GM21737 (cell line): ENCODE data around the gene SYNPR.

Source experiments
- ATAC-seq: cut with Tn5 transposase; IDR thresholded peaks from one replicate; pipeline ENCODE4 v1.9.1; 2021; ENCODE audit warnings: mild to moderate bottlenecking, moderate library complexity; ENCODE audit not compliant: unreplicated experiment

Gene SYNPR

GRCh38 chr3:63462732-63463131 is 184.6 kb downstream of the SYNPR start:
- no peak for ATAC-seq

GRCh38 chr3:63467392-63467791 is 189.3 kb downstream of the SYNPR start:
- no peak for ATAC-seq

GRCh38 chr3:63470745-63471144 is 192.6 kb downstream of the SYNPR start:
- no peak for ATAC-seq

GRCh38 chr3:63471781-63472180 is 193.7 kb downstream of the SYNPR start:
- no peak for ATAC-seq

- no peak for ATAC-seq
Observed at GRCh38 chr3:63473641-63474166, 195.6 kb downstream of the SYNPR start.

- no peak for ATAC-seq
Observed at GRCh38 chr3:63474828-63475518, 196.9 kb downstream of the SYNPR start.

- no peak for ATAC-seq
Observed at GRCh38 chr3:63477494-63478129, 199.5 kb downstream of the SYNPR start.

GRCh38 chr3:63478990-63479660 is 201.0 kb downstream of the SYNPR start:
- ATAC-seq: no peak

GRCh38 chr3:63479661-63480035 is 201.5 kb downstream of the SYNPR start:
- ATAC-seq: no peak

GRCh38 chr3:63481627-63482026 is 203.5 kb downstream of the SYNPR start:
- no peak for ATAC-seq

GRCh38 chr3:63482341-63482740 is 204.2 kb downstream of the SYNPR start:
- no peak for ATAC-seq

GRCh38 chr3:63492464-63492863 is 214.4 kb downstream of the SYNPR start:
- ATAC-seq: no peak

- no peak for ATAC-seq
Observed at GRCh38 chr3:63493101-63493500, 215.0 kb downstream of the SYNPR start.

GRCh38 chr3:63494646-63495045 is 216.5 kb downstream of the SYNPR start:
- no peak for ATAC-seq

- ATAC-seq: no peak
Observed at GRCh38 chr3:63497641-63498040, 219.5 kb downstream of the SYNPR start.

GRCh38 chr3:63500196-63500595 is 222.1 kb downstream of the SYNPR start:
- no peak for ATAC-seq

- no peak for ATAC-seq
Observed at GRCh38 chr3:63508305-63508704, 230.2 kb downstream of the SYNPR start.

- no peak for ATAC-seq
Observed at GRCh38 chr3:63508771-63509170, 230.7 kb downstream of the SYNPR start.

- no peak for ATAC-seq
Observed at GRCh38 chr3:63513791-63514190, 235.7 kb downstream of the SYNPR start.

- ATAC-seq: no peak
Observed at GRCh38 chr3:63514678-63515077, 236.6 kb downstream of the SYNPR start.

- no peak for ATAC-seq
Observed at GRCh38 chr3:63519426-63519825, 241.3 kb downstream of the SYNPR start.

- ATAC-seq: no peak
Observed at GRCh38 chr3:63521657-63522056, 243.5 kb downstream of the SYNPR start.
